GM12872 (cell line): ENCODE data around the gene ENOX1.

Experiments used
- TF ChIP-seq, protein P1 (sequence below): IDR thresholded peaks from 3 replicates; pipeline ENCODE4 v1.5.1; 2011; ENCODE audit warnings: low read depth, mild to moderate bottlenecking, low read length, moderate library complexity; ENCODE audit not compliant: insufficient read depth

The ENOX1 gene

DNA sequence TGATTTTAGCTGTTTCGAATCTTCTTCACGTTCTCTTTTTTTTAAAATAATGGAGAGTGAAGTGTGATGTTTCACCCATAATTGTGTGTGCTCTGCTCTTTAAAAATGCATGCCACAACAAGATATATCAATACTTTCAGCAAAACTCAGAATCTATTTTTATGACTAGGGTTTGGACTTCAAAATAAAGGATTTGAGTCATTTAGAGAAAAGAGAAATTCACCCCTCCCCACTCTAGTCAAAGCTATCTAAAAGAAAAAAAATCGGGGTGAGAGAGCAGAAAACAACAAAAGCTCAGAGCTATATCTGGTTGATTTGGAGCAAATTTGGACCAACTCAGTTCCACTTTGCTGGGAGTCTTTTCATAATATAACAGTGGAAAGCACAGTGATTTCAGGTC is 518.9 kb downstream of the ENOX1 start:
- TF ChIP-seq, protein P1, sequence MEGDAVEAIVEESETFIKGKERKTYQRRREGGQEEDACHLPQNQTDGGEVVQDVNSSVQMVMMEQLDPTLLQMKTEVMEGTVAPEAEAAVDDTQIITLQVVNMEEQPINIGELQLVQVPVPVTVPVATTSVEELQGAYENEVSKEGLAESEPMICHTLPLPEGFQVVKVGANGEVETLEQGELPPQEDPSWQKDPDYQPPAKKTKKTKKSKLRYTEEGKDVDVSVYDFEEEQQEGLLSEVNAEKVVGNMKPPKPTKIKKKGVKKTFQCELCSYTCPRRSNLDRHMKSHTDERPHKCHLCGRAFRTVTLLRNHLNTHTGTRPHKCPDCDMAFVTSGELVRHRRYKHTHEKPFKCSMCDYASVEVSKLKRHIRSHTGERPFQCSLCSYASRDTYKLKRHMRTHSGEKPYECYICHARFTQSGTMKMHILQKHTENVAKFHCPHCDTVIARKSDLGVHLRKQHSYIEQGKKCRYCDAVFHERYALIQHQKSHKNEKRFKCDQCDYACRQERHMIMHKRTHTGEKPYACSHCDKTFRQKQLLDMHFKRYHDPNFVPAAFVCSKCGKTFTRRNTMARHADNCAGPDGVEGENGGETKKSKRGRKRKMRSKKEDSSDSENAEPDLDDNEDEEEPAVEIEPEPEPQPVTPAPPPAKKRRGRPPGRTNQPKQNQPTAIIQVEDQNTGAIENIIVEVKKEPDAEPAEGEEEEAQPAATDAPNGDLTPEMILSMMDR, result no peak

DNA sequence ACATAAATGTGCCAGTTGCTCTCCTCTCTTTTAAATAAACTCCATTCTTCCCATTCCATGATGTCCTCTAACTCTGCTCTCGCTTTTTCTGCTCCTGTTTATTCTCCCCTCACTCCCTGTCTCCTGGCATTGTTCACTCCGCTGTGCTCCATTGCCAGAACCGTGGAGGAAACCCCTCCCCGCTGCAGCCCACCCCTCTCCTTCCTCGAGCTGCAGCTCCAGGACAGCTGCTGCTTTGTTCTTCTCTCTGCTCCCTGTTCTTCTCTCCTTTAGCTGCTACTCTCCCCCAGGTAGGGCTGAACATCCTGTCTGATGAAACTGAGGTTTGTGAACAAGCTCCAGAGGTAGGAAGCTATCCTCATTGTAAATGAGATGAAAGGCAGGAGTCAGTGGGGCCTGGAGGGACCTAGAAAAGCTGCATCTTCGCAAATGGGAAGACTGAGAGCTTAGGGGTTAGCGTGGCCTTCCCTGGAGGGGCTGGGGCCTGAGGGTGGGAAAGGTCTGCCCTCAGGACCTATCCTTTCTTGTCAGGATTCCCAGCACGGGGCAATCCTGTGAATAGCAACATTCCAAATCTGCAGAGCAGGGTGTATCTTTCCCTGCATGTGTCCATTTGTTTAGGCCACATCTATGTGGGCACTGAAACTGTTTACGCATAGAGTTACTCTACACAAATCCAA is 519.7 kb downstream of the ENOX1 start:
- TF ChIP-seq, protein P1, result no peak

DNA sequence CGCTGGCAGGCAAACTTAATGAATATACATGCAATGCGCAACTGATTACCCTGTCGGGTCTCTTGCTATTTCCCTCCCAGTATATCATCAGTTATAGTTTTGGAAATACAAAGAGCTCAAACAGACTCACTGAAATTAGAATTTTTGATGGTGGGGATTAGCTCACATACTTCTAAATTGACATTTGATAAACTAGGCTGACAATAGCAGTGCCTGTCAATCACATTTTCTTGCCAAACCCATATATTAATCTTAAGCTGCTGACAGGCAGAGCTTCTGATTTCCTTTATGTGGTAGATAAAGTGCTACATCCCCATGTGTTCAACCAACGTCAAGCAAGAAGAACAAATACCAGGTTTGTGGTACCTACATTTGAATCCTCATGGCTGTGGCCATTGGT is 521.7 kb downstream of the ENOX1 start:
- TF ChIP-seq, protein P1, result no peak

DNA sequence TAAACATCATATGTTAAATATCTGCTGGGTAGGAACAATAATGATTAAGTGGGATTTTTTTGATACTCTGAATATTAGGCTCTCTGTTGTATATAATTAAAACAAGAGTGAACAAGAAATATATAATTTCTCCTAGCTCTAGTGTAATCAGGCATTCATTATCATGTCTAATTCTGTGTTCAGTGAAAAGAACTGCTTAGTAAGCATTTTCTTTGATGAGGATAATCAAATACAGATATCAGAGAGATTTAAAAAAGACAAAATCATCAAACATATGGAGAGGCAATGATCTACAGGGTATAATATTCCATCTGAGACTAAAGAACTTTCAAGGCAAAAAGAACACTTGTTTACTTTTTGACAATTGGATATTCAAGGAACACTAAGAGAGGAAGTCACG is 522.3 kb downstream of the ENOX1 start:
- TF ChIP-seq, protein P1, result no peak

DNA sequence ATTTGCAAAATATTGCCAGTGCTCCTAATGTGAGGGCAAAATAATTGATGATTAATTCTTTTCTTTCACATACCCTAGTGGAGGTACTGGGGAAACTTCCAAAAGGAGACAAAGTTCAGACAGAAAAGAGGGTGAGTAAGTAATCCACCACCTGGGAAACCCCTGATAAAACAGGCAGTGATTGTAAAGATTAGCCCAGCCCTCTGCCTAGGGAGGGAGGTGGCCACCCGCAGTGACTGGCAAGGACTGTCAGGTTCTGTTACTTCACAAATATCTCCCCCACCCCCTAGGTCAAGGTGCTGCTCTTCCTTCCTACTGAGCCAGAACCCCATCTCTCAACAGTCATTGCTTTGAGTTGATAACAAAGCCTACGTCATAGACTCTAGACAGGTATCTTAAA is 523.7 kb downstream of the ENOX1 start:
- TF ChIP-seq, protein P1, result no peak

DNA sequence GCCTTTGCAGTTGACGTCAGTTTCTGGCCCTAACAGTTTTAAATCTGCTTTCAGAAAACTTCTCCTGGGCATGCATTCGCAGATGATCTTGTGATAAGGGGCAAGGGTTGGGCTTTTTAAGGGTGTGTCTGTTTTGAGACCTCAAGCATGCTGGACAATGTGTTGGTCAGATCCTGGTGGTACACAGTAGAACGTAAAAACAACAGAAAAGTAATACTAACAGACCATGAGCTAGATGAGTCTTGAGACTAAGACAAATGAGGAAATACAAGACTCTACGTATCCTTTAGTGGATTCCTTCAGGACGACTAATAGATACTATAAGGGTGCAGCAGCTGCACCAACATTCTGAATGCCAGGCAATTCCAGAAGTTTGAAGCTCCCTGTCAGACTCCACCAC is 525.8 kb downstream of the ENOX1 start:
- TF ChIP-seq, protein P1, result no peak

DNA sequence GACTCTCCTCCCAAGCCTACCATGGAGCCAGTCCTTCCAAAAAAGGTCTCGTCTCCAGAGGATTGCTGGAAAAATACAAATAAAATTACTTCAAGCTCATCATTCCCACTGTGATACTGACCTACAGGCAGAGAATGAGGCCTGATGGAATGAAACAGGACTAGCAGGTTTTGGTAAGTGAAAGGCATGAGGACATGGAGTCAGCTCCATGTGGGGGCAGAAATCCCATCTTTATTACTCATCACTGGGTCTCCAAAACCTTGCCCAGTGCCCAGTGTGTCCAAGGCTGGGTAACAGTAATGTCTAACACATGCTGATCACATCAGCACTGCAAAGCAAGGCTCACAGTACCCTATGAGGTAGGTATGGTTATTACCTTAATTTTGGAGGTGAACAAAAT is 528.0 kb downstream of the ENOX1 start:
- TF ChIP-seq, protein P1, result no peak
